SK-N-SH (cell line): ENCODE data around the gene AGTRAP. TPM values are rescaled to one million over a fixed set of nuclear protein-coding genes. Genes with fewer than 3 reads are reported as not detected.

ENCODE experiments used
- CTCF ChIA-PET: fragments of 300-600, 350-600 bp; formaldehyde crosslinking; extraction: SDS; loops from one replicate; lab custom pipeline; 2021; lab: Yijun Ruan, JAX
- POLR2A ChIA-PET: fragments of 350-600 bp; sonication (Branson Sonifier 250); formaldehyde crosslinking; extraction: SDS; loops from one replicate; lab custom pipeline; 2020; ENCODE audit warnings: antibody characterized with exemption, inconsistent platforms; lab: Yijun Ruan, JAX
- DNase-seq: peaks from one replicate; pipeline ENCODE4 v3.0.0; 2012
- H2AFZ ChIP-seq: fragments of 200-600 bp; sonication (generic); 2 replicates; pipeline ENCODE4 v1.8.1; 2016; ENCODE audit warnings: antibody characterized with exemption, mild to moderate bottlenecking, low read depth
- H3F3A ChIP-seq: fragments of 200-600 bp; sonication (generic); replicated peaks from 2 replicates; pipeline ENCODE3; 2016; ENCODE audit warnings: antibody characterized with exemption, mild to moderate bottlenecking; ENCODE audit not compliant: insufficient read depth
- H3K27ac ChIP-seq, 2 experiments: fragments of 200-500 bp in 1 of 2; fragments of 200-600 bp in 1 of 2; sonication (Bioruptor generic) in 1 of 2; sonication (generic), shearing (Covaris generic) in 1 of 2; 2 replicates each; pipeline versions ENCODE4 v1.5.1 to v1.6.1; 2014 to 2016; ENCODE audit warnings: low read depth in 2 of 2, inconsistent platforms in 1 of 2, low read length in 1 of 2, mild to moderate bottlenecking in 1 of 2, mixed read lengths in 1 of 2
- H3K27me3 ChIP-seq: fragments of 200-600 bp; sonication (generic), shearing (Covaris generic); 2 replicates; pipeline ENCODE4 v1.6.1; 2016; ENCODE audit warnings: mixed run types; ENCODE audit not compliant: insufficient read depth
- H3K36me3 ChIP-seq, 2 experiments: fragments of 200-500 bp in 1 of 2; fragments of 200-600 bp in 1 of 2; sonication (Bioruptor generic) in 1 of 2; sonication (generic) in 1 of 2; replicated peaks in 1 of 2; 2 replicates each; pipeline versions ENCODE3 to v1.5.1; 2014 to 2016; ENCODE audit warnings: low read length in 1 of 2, mild to moderate bottlenecking in 1 of 2; ENCODE audit not compliant: insufficient read depth in 2 of 2, control insufficient read depth in 1 of 2
- H3K4me1 ChIP-seq, 2 experiments: fragments of 200-500 bp in 1 of 2; fragments of 200-600 bp in 1 of 2; sonication (Bioruptor generic) in 1 of 2; sonication (generic), shearing (Covaris generic) in 1 of 2; 2 replicates each; pipeline versions ENCODE4 v1.5.1 to v1.6.1; 2014 to 2016; ENCODE audit warnings: low read depth in 1 of 2, low read length in 1 of 2, mixed run types in 1 of 2; ENCODE audit not compliant: insufficient read depth in 2 of 2, control insufficient read depth in 1 of 2
- H3K4me2 ChIP-seq: fragments of 200-600 bp; sonication (generic), shearing (Covaris generic); 2 replicates; pipeline ENCODE4 v1.6.1; 2017; ENCODE audit warnings: mixed run types
- H3K4me3 ChIP-seq, 2 experiments: fragments of 200-500 bp in 1 of 2; fragments of 200-600 bp in 1 of 2; sonication (Bioruptor generic) in 1 of 2; sonication (generic), shearing (Covaris generic) in 1 of 2; 2 replicates each; pipeline versions ENCODE4 v1.5.1 to v1.8.1; 2014 to 2016; ENCODE audit warnings: low read depth in 2 of 2, inconsistent platforms in 1 of 2, low read length in 1 of 2, mild to moderate bottlenecking in 1 of 2, mixed read lengths in 1 of 2, moderate library complexity in 1 of 2
- H3K79me2 ChIP-seq: fragments of 200-600 bp; sonication (generic); 2 replicates; pipeline ENCODE4 v1.8.1; 2017; ENCODE audit warnings: mild to moderate bottlenecking; ENCODE audit not compliant: insufficient read depth
- H3K9ac ChIP-seq: fragments of 200-600 bp; sonication (generic); 2 replicates; pipeline ENCODE4 v1.6.1; 2017; ENCODE audit warnings: mixed run types
- H3K9me2 ChIP-seq: fragments of 200-600 bp; sonication (generic); 2 replicates; pipeline ENCODE4 v1.6.1; 2017; ENCODE audit warnings: mixed run types
- H3K9me3 ChIP-seq: fragments of 200-600 bp; sonication (generic); 2 replicates; pipeline ENCODE4 v1.6.1; 2017; ENCODE audit warnings: mixed run types, mild to moderate bottlenecking, moderate library complexity
- H4K20me1 ChIP-seq: fragments of 200-600 bp; sonication (generic); 2 replicates; pipeline ENCODE4 v1.6.1; 2017; ENCODE audit warnings: mild to moderate bottlenecking, mixed run types; ENCODE audit not compliant: insufficient read depth
- CHD2 ChIP-seq: fragments of 150-350 bp; IDR thresholded peaks from 2 replicates; pipeline ENCODE4 v1.6.1; 2018; ENCODE audit warnings: low read length; ENCODE audit not compliant: partially characterized antibody
- EP300 ChIP-seq, 2 experiments: IDR thresholded peaks; 2 replicates each; pipeline versions ENCODE4 v1.4.0 to v1.6.1; 2012; ENCODE audit warnings: borderline replicate concordance in 1 of 2, low read depth in 1 of 2, low read length in 1 of 2
- EZH2phosphoT487 ChIP-seq: fragments of 200-600 bp; sonication (generic); IDR thresholded peaks from 2 replicates; pipeline ENCODE4 v1.6.1; 2017; ENCODE audit warnings: low read depth, mixed run types, mild to moderate bottlenecking, antibody characterized with exemption, moderate library complexity, borderline replicate concordance
- FOXJ3 ChIP-seq: sonication (generic); formaldehyde crosslinking; IDR thresholded peaks from 2 replicates; pipeline ENCODE4 v1.5.1; 2020; ENCODE audit warnings: mild to moderate bottlenecking, missing genetic modification reagents
- FOXM1 ChIP-seq: IDR thresholded peaks from 2 replicates; pipeline ENCODE4 v1.4.0; 2012; ENCODE audit warnings: low read depth, mild to moderate bottlenecking
- MEF2A ChIP-seq: IDR thresholded peaks from 2 replicates; pipeline ENCODE4 v1.4.0; 2012; ENCODE audit warnings: low read depth, borderline replicate concordance
- NFIC ChIP-seq: IDR thresholded peaks from 2 replicates; pipeline ENCODE4 v1.4.0; 2012; ENCODE audit warnings: borderline replicate concordance
- NRF1 ChIP-seq: IDR thresholded peaks from 2 replicates; pipeline ENCODE4 v1.6.1; 2012; ENCODE audit warnings: low read depth, mild to moderate bottlenecking, low read length
- POLR2AphosphoS5 ChIP-seq: IDR thresholded peaks from 2 replicates; pipeline ENCODE4 v1.6.1; 2012; ENCODE audit warnings: low read depth, low read length
- RFX5 ChIP-seq: IDR thresholded peaks from 2 replicates; pipeline ENCODE4 v1.6.1; 2012; ENCODE audit warnings: mild to moderate bottlenecking, improper control_type of control experiment, low read length
- RXRA ChIP-seq: IDR thresholded peaks from 2 replicates; pipeline ENCODE4 v1.4.0; 2012; ENCODE audit warnings: low read depth, mild to moderate bottlenecking, borderline replicate concordance
- SIN3A ChIP-seq: IDR thresholded peaks from 2 replicates; pipeline ENCODE4 v1.6.1; 2012; ENCODE audit warnings: low read depth, mild to moderate bottlenecking, low read length, moderate library complexity, borderline replicate concordance
- SMC3 ChIP-seq: IDR thresholded peaks from 2 replicates; pipeline ENCODE4 v1.6.1; 2012; ENCODE audit warnings: low read depth, low read length, improper control_type of control experiment
- TCF12 ChIP-seq: IDR thresholded peaks from 2 replicates; pipeline ENCODE4 v1.4.0; 2012
- TEAD4 ChIP-seq: IDR thresholded peaks from 2 replicates; pipeline ENCODE4 v1.4.0; 2012; ENCODE audit warnings: mild to moderate bottlenecking, borderline replicate concordance; ENCODE audit not compliant: insufficient read depth
- WGBS: methylation state at CpG from one replicate; pipeline ENCODE4 v1.1.6; 2017; ENCODE audit warnings: low lambda C conversion rate; 5-methylcytosine and 5-hydroxymethylcytosine counted together
- polyA plus RNA-seq, 3 experiments: library from polyadenylated mRNA; depleted of rRNA; stranded (reverse); fragments of >200 nt; gene quantifications; 2 replicates each; pipeline ENCODE4 v1.2.3, GENCODE V29; 2012
- TF ChIP-seq, protein P1 (sequence below): IDR thresholded peaks from 2 replicates; pipeline ENCODE4; 2012
- TF ChIP-seq, protein P2 (sequence below): IDR thresholded peaks from 2 replicates; pipeline ENCODE4 v1.6.1; 2012; ENCODE audit warnings: mild to moderate bottlenecking, low read depth, low read length, moderate library complexity
- TF ChIP-seq, protein P3 (sequence below): IDR thresholded peaks from 2 replicates; pipeline ENCODE4 v1.4.0; 2012; ENCODE audit warnings: low read depth, borderline replicate concordance
- TF ChIP-seq, protein P4 (sequence below): IDR thresholded peaks from 2 replicates; pipeline ENCODE4 v1.4.0; 2012; ENCODE audit warnings: low read depth, borderline replicate concordance

AGTRAP gene
- polyA plus RNA-seq, 1 of the 3 experiments (the other 2 are of a cell fraction), result 66.2 TPM

DNA sequence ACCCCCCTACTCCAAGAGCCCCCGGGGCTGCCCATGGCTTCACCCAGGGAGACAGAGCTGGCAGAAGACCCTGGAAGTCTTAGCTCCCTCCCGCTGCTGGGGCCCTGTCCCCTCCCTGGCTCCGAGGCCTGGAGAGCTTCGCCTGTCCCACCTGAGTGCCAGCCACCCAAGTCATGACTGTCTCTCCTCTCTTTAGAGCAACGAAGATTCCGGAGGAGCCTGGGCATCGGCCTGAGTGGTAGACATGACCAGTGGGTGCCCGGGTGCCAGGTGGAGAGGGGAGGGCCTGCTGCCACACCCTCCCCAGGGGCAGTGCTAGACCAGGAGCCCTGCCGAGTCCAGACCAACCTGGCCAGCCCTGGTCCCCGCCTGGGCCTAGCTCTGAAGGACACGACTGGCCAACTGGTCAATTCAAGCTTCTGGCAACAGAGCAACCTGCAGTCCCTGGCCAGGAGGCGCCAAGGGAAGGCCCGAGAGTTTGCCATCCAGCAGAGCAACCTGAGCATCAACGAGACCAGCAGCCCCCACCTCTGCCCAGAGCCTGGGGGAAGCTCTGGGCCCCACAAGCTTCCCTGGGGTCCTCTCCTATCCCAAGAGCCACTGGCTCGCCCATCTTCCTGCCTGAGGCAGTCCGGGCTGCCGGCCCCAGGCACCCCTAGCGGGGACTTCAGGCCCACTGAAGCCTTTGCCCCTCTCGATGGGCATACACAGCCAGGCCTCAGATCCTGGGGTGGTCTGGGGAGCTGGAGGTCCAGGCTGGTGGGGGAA is 29.9 kb downstream of the AGTRAP start:
- POLR2A ChIA-PET, result no interaction called here
- Histone ChIP-seq H3K9me2 (no peaks in the 10 kb centered on the region), H2AFZ (no peak overlapping the region), H3K27ac (no peak overlapping the region), H3K4me2 (no peak overlapping the region), H3K4me3 (no peak overlapping the region), H4K20me1 (no peaks in the 10 kb centered on the region), H3K79me2 (no peaks in the 10 kb centered on the region), H3K36me3 (no peaks in the 10 kb centered on the region), H3F3A (no peaks in the 10 kb centered on the region), H3K9me3 (no peaks in the 10 kb centered on the region), H3K27me3 (no peaks in the 10 kb centered on the region), H3K4me1 (peaks cover 0 to 15% of the 10 kb centered on the region in 2 experiments; a peak in 1 of 4 replicates), H3K9ac (no peak overlapping the region)
- CTCF ChIA-PET, result interaction anchor here (0.9 to 2.7 kb wide), 9 partner anchors 9 to 728 kb away, joined by 3 to 8 read pairs (median 3); partner anchors contain the start of gene FBXO6
- WGBS, result 54% methylated on average over 3 of the region's 19 CpGs
- no peak for DNase-seq
- TF ChIP-seq MEF2A, result no peak
- TF ChIP-seq RXRA, result no peak
- TF ChIP-seq, protein P1, sequence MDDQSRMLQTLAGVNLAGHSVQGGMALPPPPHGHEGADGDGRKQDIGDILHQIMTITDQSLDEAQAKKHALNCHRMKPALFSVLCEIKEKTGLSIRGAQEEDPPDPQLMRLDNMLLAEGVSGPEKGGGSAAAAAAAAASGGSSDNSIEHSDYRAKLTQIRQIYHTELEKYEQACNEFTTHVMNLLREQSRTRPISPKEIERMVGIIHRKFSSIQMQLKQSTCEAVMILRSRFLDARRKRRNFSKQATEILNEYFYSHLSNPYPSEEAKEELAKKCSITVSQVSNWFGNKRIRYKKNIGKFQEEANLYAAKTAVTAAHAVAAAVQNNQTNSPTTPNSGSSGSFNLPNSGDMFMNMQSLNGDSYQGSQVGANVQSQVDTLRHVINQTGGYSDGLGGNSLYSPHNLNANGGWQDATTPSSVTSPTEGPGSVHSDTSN, result no peak
- TF ChIP-seq, protein P2, sequence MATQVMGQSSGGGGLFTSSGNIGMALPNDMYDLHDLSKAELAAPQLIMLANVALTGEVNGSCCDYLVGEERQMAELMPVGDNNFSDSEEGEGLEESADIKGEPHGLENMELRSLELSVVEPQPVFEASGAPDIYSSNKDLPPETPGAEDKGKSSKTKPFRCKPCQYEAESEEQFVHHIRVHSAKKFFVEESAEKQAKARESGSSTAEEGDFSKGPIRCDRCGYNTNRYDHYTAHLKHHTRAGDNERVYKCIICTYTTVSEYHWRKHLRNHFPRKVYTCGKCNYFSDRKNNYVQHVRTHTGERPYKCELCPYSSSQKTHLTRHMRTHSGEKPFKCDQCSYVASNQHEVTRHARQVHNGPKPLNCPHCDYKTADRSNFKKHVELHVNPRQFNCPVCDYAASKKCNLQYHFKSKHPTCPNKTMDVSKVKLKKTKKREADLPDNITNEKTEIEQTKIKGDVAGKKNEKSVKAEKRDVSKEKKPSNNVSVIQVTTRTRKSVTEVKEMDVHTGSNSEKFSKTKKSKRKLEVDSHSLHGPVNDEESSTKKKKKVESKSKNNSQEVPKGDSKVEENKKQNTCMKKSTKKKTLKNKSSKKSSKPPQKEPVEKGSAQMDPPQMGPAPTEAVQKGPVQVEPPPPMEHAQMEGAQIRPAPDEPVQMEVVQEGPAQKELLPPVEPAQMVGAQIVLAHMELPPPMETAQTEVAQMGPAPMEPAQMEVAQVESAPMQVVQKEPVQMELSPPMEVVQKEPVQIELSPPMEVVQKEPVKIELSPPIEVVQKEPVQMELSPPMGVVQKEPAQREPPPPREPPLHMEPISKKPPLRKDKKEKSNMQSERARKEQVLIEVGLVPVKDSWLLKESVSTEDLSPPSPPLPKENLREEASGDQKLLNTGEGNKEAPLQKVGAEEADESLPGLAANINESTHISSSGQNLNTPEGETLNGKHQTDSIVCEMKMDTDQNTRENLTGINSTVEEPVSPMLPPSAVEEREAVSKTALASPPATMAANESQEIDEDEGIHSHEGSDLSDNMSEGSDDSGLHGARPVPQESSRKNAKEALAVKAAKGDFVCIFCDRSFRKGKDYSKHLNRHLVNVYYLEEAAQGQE, result no peak
- TF ChIP-seq FOXJ3 (CRISPR knock-in tag), result no peak
- TF ChIP-seq EP300 (IDR thresholded peaks at IDR 0.05; ENCODE audit: borderline replicate concordance in 1 of 2, low read depth in 1 of 2, low read length in 1 of 2), result no peak
- TF ChIP-seq, protein P3, sequence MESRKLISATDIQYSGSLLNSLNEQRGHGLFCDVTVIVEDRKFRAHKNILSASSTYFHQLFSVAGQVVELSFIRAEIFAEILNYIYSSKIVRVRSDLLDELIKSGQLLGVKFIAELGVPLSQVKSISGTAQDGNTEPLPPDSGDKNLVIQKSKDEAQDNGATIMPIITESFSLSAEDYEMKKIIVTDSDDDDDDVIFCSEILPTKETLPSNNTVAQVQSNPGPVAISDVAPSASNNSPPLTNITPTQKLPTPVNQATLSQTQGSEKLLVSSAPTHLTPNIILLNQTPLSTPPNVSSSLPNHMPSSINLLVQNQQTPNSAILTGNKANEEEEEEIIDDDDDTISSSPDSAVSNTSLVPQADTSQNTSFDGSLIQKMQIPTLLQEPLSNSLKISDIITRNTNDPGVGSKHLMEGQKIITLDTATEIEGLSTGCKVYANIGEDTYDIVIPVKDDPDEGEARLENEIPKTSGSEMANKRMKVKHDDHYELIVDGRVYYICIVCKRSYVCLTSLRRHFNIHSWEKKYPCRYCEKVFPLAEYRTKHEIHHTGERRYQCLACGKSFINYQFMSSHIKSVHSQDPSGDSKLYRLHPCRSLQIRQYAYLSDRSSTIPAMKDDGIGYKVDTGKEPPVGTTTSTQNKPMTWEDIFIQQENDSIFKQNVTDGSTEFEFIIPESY, result no peak
- no peak for TF ChIP-seq POLR2AphosphoS5
- TF ChIP-seq NFIC, result no peak
- TF ChIP-seq SMC3, result no peak
- TF ChIP-seq NRF1, result no peak
- no peak for TF ChIP-seq FOXM1
- TF ChIP-seq, protein P4, sequence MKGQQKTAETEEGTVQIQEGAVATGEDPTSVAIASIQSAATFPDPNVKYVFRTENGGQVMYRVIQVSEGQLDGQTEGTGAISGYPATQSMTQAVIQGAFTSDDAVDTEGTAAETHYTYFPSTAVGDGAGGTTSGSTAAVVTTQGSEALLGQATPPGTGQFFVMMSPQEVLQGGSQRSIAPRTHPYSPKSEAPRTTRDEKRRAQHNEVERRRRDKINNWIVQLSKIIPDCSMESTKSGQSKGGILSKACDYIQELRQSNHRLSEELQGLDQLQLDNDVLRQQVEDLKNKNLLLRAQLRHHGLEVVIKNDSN, result no peak
- no peak for TF ChIP-seq SIN3A
- no peak for TF ChIP-seq TCF12
- no peak for TF ChIP-seq EZH2phosphoT487
- no peak for TF ChIP-seq CHD2
- no peak for TF ChIP-seq RFX5
- TF ChIP-seq TEAD4, result no peak
